ENCODE results near the gene DAO. TPM values are rescaled to one million over a fixed set of nuclear protein-coding genes. Genes with fewer than 3 reads are reported as not detected.
A peak's percentile ranks its signal among the peaks of the same experiment; 100 is the strongest.
"Not testable (repeated sequence)": the region's sequence is repeated elsewhere in the genome, so short reads cannot be mapped to it uniquely, and the experiment has no call there.

Gene DAO
- total RNA-seq, 1 experiment from 2014 or later, result not detected

- DNase-seq (ENCODE audit: extremely low read depth, low read depth), result not testable (repeated sequence)
Measured at GRCh38 chr12:108866083-108866482, 13.8 kb upstream of the DAO start.

- no peak for DNase-seq (ENCODE audit: extremely low read depth, low read depth)
Measured at GRCh38 chr12:108868781-108869180, 11.1 kb upstream of the DAO start.

- no peak for DNase-seq (ENCODE audit: extremely low read depth, low read depth)
Measured at GRCh38 chr12:108875280-108875679, 4.6 kb upstream of the DAO start.

- no peak for DNase-seq (ENCODE audit: extremely low read depth, low read depth)
Measured at GRCh38 chr12:108875682-108876361, 4.1 kb upstream of the DAO start.

- DNase-seq (ENCODE audit: extremely low read depth, low read depth), result no peak
Measured at GRCh38 chr12:108876550-108876949, 3.3 kb upstream of the DAO start.

GRCh38 chr12:108881953-108882352 is 2.1 kb downstream of the DAO start:
- DNase-seq (ENCODE audit: extremely low read depth, low read depth), result no peak

GRCh38 chr12:108884116-108885012 is 4.5 kb downstream of the DAO start:
- peak; percentile 24 for DNase-seq (ENCODE audit: extremely low read depth, low read depth)

- DNase-seq (ENCODE audit: extremely low read depth, low read depth), result no peak
Measured at GRCh38 chr12:108886873-108887629, 7.2 kb downstream of the DAO start.

- no peak for DNase-seq (ENCODE audit: extremely low read depth, low read depth)
Measured at GRCh38 chr12:108888031-108888430, 8.1 kb downstream of the DAO start.

GRCh38 chr12:108890208-108890607 is 10.3 kb downstream of the DAO start:
- DNase-seq (ENCODE audit: extremely low read depth, low read depth), result peak; percentile 12

GRCh38 chr12:108895220-108895802 is 15.4 kb downstream of the DAO start:
- no peak for DNase-seq (ENCODE audit: extremely low read depth, low read depth)

- no peak for DNase-seq (ENCODE audit: extremely low read depth, low read depth)
Measured at GRCh38 chr12:108896336-108896735, 16.4 kb downstream of the DAO start.

- DNase-seq (ENCODE audit: extremely low read depth, low read depth), result no peak
Measured at GRCh38 chr12:108896817-108897216, 16.9 kb downstream of the DAO start.

- no peak for DNase-seq (ENCODE audit: extremely low read depth, low read depth)
Measured at GRCh38 chr12:108899145-108899544, 19.3 kb downstream of the DAO start.

GRCh38 chr12:108905725-108906124 is 25.8 kb downstream of the DAO start:
- no peak for DNase-seq (ENCODE audit: extremely low read depth, low read depth)

GRCh38 chr12:108906971-108907370 is 27.1 kb downstream of the DAO start:
- no peak for DNase-seq (ENCODE audit: extremely low read depth, low read depth)

- peak; percentile 14 for DNase-seq (ENCODE audit: extremely low read depth, low read depth)
Measured at GRCh38 chr12:108907839-108908351, 28.0 kb downstream of the DAO start.

- no peak for DNase-seq (ENCODE audit: extremely low read depth, low read depth)
Measured at GRCh38 chr12:108910336-108910735, 30.4 kb downstream of the DAO start.

GRCh38 chr12:108911915-108912314 is 32.0 kb downstream of the DAO start:
- DNase-seq (ENCODE audit: extremely low read depth, low read depth), result no peak

- no peak for DNase-seq (ENCODE audit: extremely low read depth, low read depth)
Measured at GRCh38 chr12:108912361-108912760, 32.5 kb downstream of the DAO start.

- no peak for DNase-seq (ENCODE audit: extremely low read depth, low read depth)
Measured at GRCh38 chr12:108914121-108914531, 34.2 kb downstream of the DAO start.
